Heart left ventricle (tissue), 13 donors: ENCODE measurements around the gene LMAN2.

ENCODE experiments used
- POLR2A ChIP-seq, 2 donors: fragments of 450-650 bp; IDR thresholded peaks; one replicate each; pipeline ENCODE4 v1.6.1; 2017; ENCODE audit warnings: antibody characterized with exemption in 2 of 2, mild to moderate bottlenecking in 2 of 2, moderate library complexity in 2 of 2
- TF ChIP-seq, protein P1 (sequence below), 12 donors: fragments of 200-600 bp; sonication (generic) in 4 of 12; IDR thresholded peaks; one replicate each; pipeline versions ENCODE4 v1.5.0 to v1.8.0; 2018 to 2022; ENCODE audit warnings: antibody characterized with exemption in 12 of 12, mild to moderate bottlenecking in 5 of 12
- donor health status: ischemic (EF 13 %, LVEDD 7.1; RV severe dilation, severe dysfunction).
- donor health status: DM: no; HTN: yes; CAD: no.
- donor health status: DM: no; HTN: no; CAD: no.
- donor health status: ischemic (EF 25% LVEDD 6.9; RV normal size, moderate dysfunction).
- donor health status: ischemic (EF 25% LVEDD 5.7; RV mildly dilated, moderate dysfunction).
- donor health status: ischemic (EF 35%, LVEDD 5.7; RV mildly dilated, moderate dysfunction).
- donor health status: nonischemic (EF 11% LVEDD 7.7; RV severe dilation, severe dysfunction).
- donor health status: DM: yes; HTN: yes; CAD: no.
- donor health status: PGD.
- donor health status: ischemic (EF 29% LVEDD 5.4; RV normal size, mild dysfunction).
- donor health status: nonischemic (EF 23%, LVEDD 6.1; RV moderate dilation, normal function).

GRCh38 chr5:177325868-177326381, 25.5 kb downstream of the LMAN2 start:
- TF ChIP-seq, protein P1, sequence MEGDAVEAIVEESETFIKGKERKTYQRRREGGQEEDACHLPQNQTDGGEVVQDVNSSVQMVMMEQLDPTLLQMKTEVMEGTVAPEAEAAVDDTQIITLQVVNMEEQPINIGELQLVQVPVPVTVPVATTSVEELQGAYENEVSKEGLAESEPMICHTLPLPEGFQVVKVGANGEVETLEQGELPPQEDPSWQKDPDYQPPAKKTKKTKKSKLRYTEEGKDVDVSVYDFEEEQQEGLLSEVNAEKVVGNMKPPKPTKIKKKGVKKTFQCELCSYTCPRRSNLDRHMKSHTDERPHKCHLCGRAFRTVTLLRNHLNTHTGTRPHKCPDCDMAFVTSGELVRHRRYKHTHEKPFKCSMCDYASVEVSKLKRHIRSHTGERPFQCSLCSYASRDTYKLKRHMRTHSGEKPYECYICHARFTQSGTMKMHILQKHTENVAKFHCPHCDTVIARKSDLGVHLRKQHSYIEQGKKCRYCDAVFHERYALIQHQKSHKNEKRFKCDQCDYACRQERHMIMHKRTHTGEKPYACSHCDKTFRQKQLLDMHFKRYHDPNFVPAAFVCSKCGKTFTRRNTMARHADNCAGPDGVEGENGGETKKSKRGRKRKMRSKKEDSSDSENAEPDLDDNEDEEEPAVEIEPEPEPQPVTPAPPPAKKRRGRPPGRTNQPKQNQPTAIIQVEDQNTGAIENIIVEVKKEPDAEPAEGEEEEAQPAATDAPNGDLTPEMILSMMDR (IDR thresholded peaks at IDR 0.05) = no peak
- TF ChIP-seq POLR2A (IDR thresholded peaks at IDR 0.05) = no peak
